CD14-positive monocyte (primary cell): ENCODE results near the gene ETS1. TPM values are rescaled to one million over a fixed set of nuclear protein-coding genes. Genes with fewer than 3 reads are reported as not detected.

Experiments used
- DNase-seq, 3 donors: peaks; one replicate each; pipeline ENCODE4 v3.0.0-alpha.2; 2011 to 2022
- H2AFZ ChIP-seq: 2 replicates; pipeline ENCODE4 v1.6.0; 2012; ENCODE audit warnings: mild to moderate bottlenecking, low read depth, low read length, inconsistent platforms; ENCODE audit not compliant: insufficient read depth, poor library complexity, severe bottlenecking
- H3K27ac ChIP-seq, 2 donors: 1 replicate in 1 of 2; 2 replicates in 1 of 2; pipeline ENCODE4 v1.5.1; 2012 to 2013; ENCODE audit warnings: low read length in 2 of 2, control low read depth in 1 of 2, inconsistent platforms in 1 of 2, low read depth in 1 of 2, mild to moderate bottlenecking in 1 of 2
- H3K27me3 ChIP-seq, 2 donors: one replicate each; pipeline versions ENCODE4 v1.6.0 to v1.6.1; 2011 to 2013; ENCODE audit warnings: low read length in 2 of 2; ENCODE audit not compliant: control insufficient read depth in 2 of 2, insufficient read depth in 2 of 2
- H3K36me3 ChIP-seq, 2 donors: replicated peaks in 1 of 2; 1 replicate in 1 of 2; 2 replicates in 1 of 2; pipeline versions ENCODE4 v1.5.1 to v1.6.1; 2012 to 2013; ENCODE audit warnings: low read length in 2 of 2, control low read depth in 1 of 2, inconsistent platforms in 1 of 2, mild to moderate bottlenecking in 1 of 2; ENCODE audit not compliant: insufficient read depth in 2 of 2, control insufficient read depth in 1 of 2
- H3K4me1 ChIP-seq, 2 donors: 1 replicate in 1 of 2; 2 replicates in 1 of 2; pipeline versions ENCODE4 v1.5.1 to v1.6.1; 2012 to 2013; ENCODE audit warnings: low read length in 2 of 2, control low read depth in 1 of 2, inconsistent platforms in 1 of 2, mild to moderate bottlenecking in 1 of 2, moderate library complexity in 1 of 2; ENCODE audit not compliant: insufficient read depth in 2 of 2, control insufficient read depth in 1 of 2
- H3K4me2 ChIP-seq: replicated peaks from 2 replicates; pipeline ENCODE3; 2012; ENCODE audit warnings: low read length, moderate library complexity, mild to moderate bottlenecking; ENCODE audit not compliant: poor library complexity, severe bottlenecking; ENCODE audit errors: extremely low read depth
- H3K4me3 ChIP-seq, 3 experiments: fragments of 200-600 bp in 1 of 3; sonication (generic) in 1 of 3; replicated peaks in 1 of 3; 1 replicate in 2 of 3; 2 replicates in 1 of 3; pipeline ENCODE4 v1.5.1; 2011 to 2013; ENCODE audit warnings: low read length in 3 of 3, mild to moderate bottlenecking in 3 of 3, control low read depth in 2 of 3, low read depth in 2 of 3, inconsistent platforms in 1 of 3, moderate library complexity in 1 of 3
- H3K79me2 ChIP-seq: 2 replicates; pipeline ENCODE4 v1.6.0; 2012; ENCODE audit warnings: mild to moderate bottlenecking, control low read depth, inconsistent platforms, low read length, moderate library complexity; ENCODE audit not compliant: insufficient read depth
- H3K9ac ChIP-seq: 2 replicates; pipeline ENCODE4 v1.6.0; 2017; ENCODE audit warnings: low read length, mild to moderate bottlenecking; ENCODE audit not compliant: insufficient read depth, poor library complexity, severe bottlenecking
- H3K9me3 ChIP-seq, 2 donors: replicated peaks in 1 of 2; 1 replicate in 1 of 2; 2 replicates in 1 of 2; pipeline versions ENCODE4 v1.5.1 to v1.6.1; 2012 to 2013; ENCODE audit warnings: low read length in 2 of 2, control low read depth in 1 of 2; ENCODE audit not compliant: control insufficient read depth in 1 of 2, insufficient read depth in 1 of 2
- H4K20me1 ChIP-seq: 2 replicates; pipeline ENCODE4 v1.6.0; 2012; ENCODE audit warnings: mild to moderate bottlenecking, low read length, control low read depth, moderate library complexity; ENCODE audit not compliant: insufficient read depth
- H3K27ac Mint-ChIP-seq, 7 donors: one replicate each; pipeline ENCODE4 v1.8.0; 2020; ENCODE audit warnings: mild to moderate bottlenecking in 7 of 7, mixed read lengths in 7 of 7, moderate library complexity in 6 of 7, inconsistent platforms in 2 of 7
- H3K27me3 Mint-ChIP-seq, 3 donors: one replicate each; pipeline ENCODE4 v1.8.0; 2021 to 2022; ENCODE audit warnings: low read depth in 3 of 3, mild to moderate bottlenecking in 3 of 3, mixed read lengths in 3 of 3, moderate library complexity in 3 of 3, inconsistent platforms in 1 of 3
- H3K36me3 Mint-ChIP-seq, 2 donors: one replicate each; pipeline ENCODE4 v1.8.0; 2020; ENCODE audit warnings: mixed read lengths in 2 of 2, inconsistent platforms in 1 of 2, mild to moderate bottlenecking in 1 of 2
- H3K4me1 Mint-ChIP-seq: one replicate; pipeline ENCODE4 v1.8.0; 2020; ENCODE audit warnings: mild to moderate bottlenecking, mixed read lengths
- H3K4me3 Mint-ChIP-seq, 2 donors: one replicate each; pipeline ENCODE4 v1.8.0; 2020; ENCODE audit warnings: mild to moderate bottlenecking in 2 of 2, mixed read lengths in 2 of 2, moderate library complexity in 1 of 2
- H3K9me3 Mint-ChIP-seq, 7 donors: one replicate each; pipeline ENCODE4 v1.8.0; 2020 to 2022; ENCODE audit warnings: mixed read lengths in 7 of 7, mild to moderate bottlenecking in 6 of 7, moderate library complexity in 6 of 7, inconsistent platforms in 2 of 7
- CTCF ChIP-seq: fragments of 200-600 bp; IDR thresholded peaks from one replicate; pipeline ENCODE4 v1.8.0; 2022; ENCODE audit warnings: antibody characterized with exemption, mild to moderate bottlenecking
- WGBS: methylation state at CpG from one replicate; pipeline ENCODE4 v1.1.5; 2013; ENCODE audit warnings: missing lambda C conversion rate; ENCODE audit not compliant: insufficient coverage; 5-methylcytosine and 5-hydroxymethylcytosine counted together
- intact Hi-C, 2 donors: fragments of 100-400 bp; cut with micrococcal nuclease; formaldehyde crosslinking; loops; one replicate each; pipeline versions ENCODE4 v1.15.0 to v1.15.1; 2023
- polyA plus RNA-seq, 3 donors: library from polyadenylated mRNA; depleted of rRNA in 1 of 3; unstranded in 2 of 3; stranded (reverse) in 1 of 3; fragments of 300-500 nt in 2 of 3; fragments of >200 nt in 1 of 3; fragmentation: Illumina TruSeq in 2 of 3; gene quantifications; 1 replicate in 2 of 3; 2 replicates in 1 of 3; pipeline ENCODE4 v1.2.3, GENCODE V29; 2012 to 2021

Gene ETS1
- polyA plus RNA-seq, 3 donors = 0.67 to 1.6 (median 1.6) TPM

GRCh38 chr11:128515086-128515485 is 72.3 kb downstream of the ETS1 start:
- no peak overlapping the region for H3K27ac ChIP-seq
- TF ChIP-seq CTCF = no peak
- no peak overlapping the region for H3K27ac Mint-ChIP-seq
- no peak overlapping the region for H3K4me3 ChIP-seq
- H3K27me3 Mint-ChIP-seq = peaks cover 0 to 3% (median 3%) of the 10 kb centered on the region in 3 donors
- no peaks in the 10 kb centered on the region for H3K79me2 ChIP-seq
- WGBS = 83% methylated on average over 1 of the region's 6 CpGs
- H3K4me1 Mint-ChIP-seq = peaks cover 2% of the 10 kb centered on the region
- H3K36me3 Mint-ChIP-seq = peaks cover 4 to 22% of the 10 kb centered on the region in 2 donors
- no peaks in the 10 kb centered on the region for H3K4me1 ChIP-seq
- H3K9ac ChIP-seq = no peak overlapping the region
- H2AFZ ChIP-seq = no peak overlapping the region
- no peaks in the 10 kb centered on the region for H3K9me3 ChIP-seq
- no peak for DNase-seq
- no peaks in the 10 kb centered on the region for H3K27me3 ChIP-seq
- no peaks in the 10 kb centered on the region for H3K36me3 ChIP-seq
- H3K9me3 Mint-ChIP-seq = no peaks in the 10 kb centered on the region
- intact Hi-C loops = no loop called here
- H3K4me2 ChIP-seq = no peak overlapping the region
- no peak overlapping the region for H3K4me3 Mint-ChIP-seq
- no peaks in the 10 kb centered on the region for H4K20me1 ChIP-seq

GRCh38 chr11:128513915-128514681 is 73.3 kb downstream of the ETS1 start:
- H3K27me3 ChIP-seq = no peaks in the 10 kb centered on the region
- Mint-ChIP-seq H3K36me3 (peaks cover 4 to 22% of the 10 kb centered on the region in 2 donors), H3K4me3 (no peak overlapping the region), H3K4me1 (peaks cover 2% of the 10 kb centered on the region), H3K9me3 (no peaks in the 10 kb centered on the region), H3K27ac (no peak overlapping the region), H3K27me3 (peaks cover 0 to 3% (median 3%) of the 10 kb centered on the region in 3 donors)
- no peak overlapping the region for H3K27ac ChIP-seq
- intact Hi-C loops = no loop called here
- 100% methylated on average over 3 of the region's 6 CpGs for WGBS
- no peak overlapping the region for H2AFZ ChIP-seq
- H3K36me3 ChIP-seq = no peaks in the 10 kb centered on the region
- no peak overlapping the region for H3K9ac ChIP-seq
- H3K4me3 ChIP-seq = no peak overlapping the region
- no peak for TF ChIP-seq CTCF
- H3K4me2 ChIP-seq = no peak overlapping the region
- H3K79me2 ChIP-seq = no peaks in the 10 kb centered on the region
- no peaks in the 10 kb centered on the region for H3K4me1 ChIP-seq
- no peaks in the 10 kb centered on the region for H3K9me3 ChIP-seq
- H4K20me1 ChIP-seq = no peaks in the 10 kb centered on the region
- DNase-seq = no peak
